Mesenteric fat pad (tissue), 1 donor: ENCODE results near the gene PODXL. TPM values are rescaled to one million over a fixed set of nuclear protein-coding genes. Genes with fewer than 3 reads are reported as not detected.

Source experiments
- DNase-seq: peaks from one replicate; pipeline ENCODE4 v3.0.0-alpha.2; 2020; ENCODE audit warnings: low spot score
- long read RNA-seq: library from polyadenylated mRNA; unstranded; transcript quantifications from one replicate; pipeline ENCODE4 v2.0.0, GENCODE V29; 2020
- total RNA-seq: library from RNA; stranded (reverse); fragmentation: NEBNext Ultra II Directional; extraction: Animal tissue kit (Norgen Biotek cat#: 25700); gene quantifications from one replicate; pipeline ENCODE4 v1.2.1, GENCODE V29; 2021
- donor health status: DM: yes; HTN: yes; CAD: no.

Gene PODXL
- 32.6 TPM for total RNA-seq
- long read RNA-seq, partial matches to known transcripts = 5 of 27 reads
- long read RNA-seq, other reads (novel, unspliced or antisense) = 18 of 27 reads

GRCh38 chr7:131556053-131556908 lies at the start of gene PODXL:
Gene PODXL, minus strand, starts transcription at chr7:131556628. Its CDS starts 269 bp downstream, at chr7:131556359.
- no peak for DNase-seq

DNA sequence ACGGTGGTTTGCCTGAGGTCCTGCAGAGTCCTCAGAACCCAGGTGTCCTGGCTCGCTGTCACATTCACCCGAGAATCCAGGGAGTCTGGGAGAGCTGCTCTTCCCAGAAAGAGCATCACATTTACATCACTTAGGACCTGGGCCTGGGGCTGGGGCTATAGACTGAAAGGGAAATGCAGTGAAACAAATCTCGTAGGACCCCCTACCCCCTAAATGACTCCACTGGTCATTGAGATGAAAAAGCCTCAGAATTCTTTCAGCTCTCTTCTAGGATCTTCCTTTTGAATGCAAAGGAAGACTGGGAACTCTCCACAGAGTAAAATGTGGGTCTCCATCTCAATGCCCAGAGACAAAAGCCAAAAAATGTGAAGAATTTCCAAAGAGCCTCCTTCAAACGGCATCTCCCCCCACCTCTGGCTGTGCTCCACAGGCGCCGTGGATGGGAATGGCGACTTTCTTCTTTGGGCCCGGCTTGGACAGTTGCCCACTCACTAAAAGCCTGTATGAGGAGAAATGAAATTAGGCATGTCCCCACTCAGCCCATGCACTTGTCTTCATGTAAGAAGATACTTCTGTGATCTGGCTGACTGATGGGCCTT lies 49.0 kb upstream of the PODXL start:
- DNase-seq = no peak

DNA sequence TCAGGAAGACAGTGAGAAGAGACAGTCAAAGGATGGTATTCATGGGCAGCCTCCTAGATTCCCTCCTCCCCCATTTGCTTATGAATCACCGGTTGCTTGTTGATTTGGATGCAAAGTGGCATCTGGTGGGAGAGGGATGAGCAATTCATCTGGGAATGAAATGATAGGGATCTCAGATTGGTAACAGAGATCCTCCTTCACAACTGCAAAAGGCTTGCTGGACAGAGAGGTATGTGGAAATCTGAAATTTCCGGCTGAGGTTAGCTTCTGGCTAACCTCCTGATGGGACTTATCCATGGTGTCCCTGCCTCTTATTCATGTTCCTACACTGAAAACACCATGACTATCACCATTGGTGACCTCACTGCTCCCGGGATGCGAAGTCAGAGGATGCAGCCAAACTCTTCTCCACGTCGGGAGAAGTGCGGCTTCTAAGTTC lies 48.4 kb upstream of the PODXL start:
- DNase-seq = no peak

- DNase-seq = no peak
These were observed 47.5 kb upstream of the PODXL start for GRCh38 chr7:131603932-131604331.

- DNase-seq = no peak
These were observed 46.6 kb upstream of the PODXL start for GRCh38 chr7:131602994-131603372.

DNA sequence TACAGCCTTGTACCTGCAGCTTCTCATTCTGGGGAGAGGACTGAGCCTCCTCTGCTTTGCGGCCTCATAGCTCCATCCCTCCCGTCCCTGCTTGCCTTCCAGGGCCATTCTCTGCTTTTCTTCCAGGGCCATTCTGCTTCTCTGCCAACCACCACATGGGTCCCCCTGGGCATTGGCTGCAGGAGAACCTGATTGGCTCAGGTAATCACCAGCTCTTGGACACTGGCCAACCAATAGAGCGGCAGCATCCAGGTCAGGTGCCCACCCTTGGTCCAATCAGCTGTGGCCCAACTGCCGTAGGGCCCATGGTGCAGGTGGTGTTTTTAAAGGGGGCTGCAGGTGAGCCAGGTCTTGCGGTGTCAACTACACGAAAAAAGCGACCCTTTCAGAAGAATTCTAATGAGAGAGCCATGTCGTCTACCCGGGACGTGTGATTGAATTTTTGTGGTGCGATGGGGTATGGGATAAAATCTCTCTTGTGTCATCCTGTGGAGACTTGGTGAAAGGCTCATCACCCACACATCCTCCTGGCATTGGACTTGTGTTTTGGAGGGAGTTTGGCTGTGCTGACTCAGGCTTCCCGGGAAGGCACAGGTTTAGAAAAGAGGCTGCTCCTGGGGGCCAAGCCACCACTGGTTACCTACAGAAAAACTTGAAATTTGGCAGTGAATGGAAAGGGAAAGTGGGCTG lies 46.0 kb upstream of the PODXL start:
- DNase-seq = no peak

DNA sequence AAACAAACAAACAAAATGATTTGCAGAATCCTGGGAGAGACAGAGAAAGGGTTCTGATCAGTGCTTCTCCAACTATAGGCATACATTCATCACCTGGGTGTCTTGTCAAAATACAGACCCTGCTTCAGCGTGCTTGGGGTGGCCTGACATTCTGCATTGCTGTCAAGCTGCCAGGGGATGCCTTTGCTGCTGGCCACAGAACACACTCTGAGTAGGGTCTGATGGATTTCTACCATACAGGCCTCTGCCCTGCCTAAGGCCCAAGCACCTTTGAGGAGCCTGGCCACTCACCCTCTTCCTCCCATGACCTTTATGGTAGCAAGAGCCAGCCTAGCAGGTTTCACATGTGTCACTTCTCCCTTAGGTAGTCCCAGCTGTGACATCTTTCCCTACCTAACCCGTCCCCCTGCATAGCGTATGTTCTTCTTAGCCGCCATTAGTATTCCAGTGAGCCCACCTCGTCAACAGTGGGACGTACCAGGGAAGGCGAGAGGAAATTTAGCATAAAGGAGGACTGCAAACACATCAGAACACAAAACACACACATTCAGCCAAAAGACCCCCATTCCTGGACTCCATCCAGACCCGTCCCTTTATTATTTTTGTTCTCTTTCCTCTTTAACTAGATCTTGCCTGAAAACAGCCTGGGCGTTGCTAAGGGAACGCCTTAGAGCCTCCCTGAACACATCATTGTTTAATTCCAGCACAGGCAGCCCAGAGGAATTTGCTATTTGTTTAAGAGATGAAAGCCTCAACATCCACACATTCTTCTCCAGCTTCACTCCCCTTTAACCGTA lies 43.9 kb upstream of the PODXL start:
- no peak for DNase-seq

- no peak for DNase-seq
These were observed 40.4 kb upstream of the PODXL start for GRCh38 chr7:131596785-131597184.

GRCh38 chr7:131595699-131596098 lies 39.3 kb upstream of the PODXL start:
- DNase-seq = no peak

GRCh38 chr7:131591687-131592319 lies 35.4 kb upstream of the PODXL start:
- DNase-seq = no peak

GRCh38 chr7:131587315-131587923 lies 31.0 kb upstream of the PODXL start:
- no peak for DNase-seq

DNA sequence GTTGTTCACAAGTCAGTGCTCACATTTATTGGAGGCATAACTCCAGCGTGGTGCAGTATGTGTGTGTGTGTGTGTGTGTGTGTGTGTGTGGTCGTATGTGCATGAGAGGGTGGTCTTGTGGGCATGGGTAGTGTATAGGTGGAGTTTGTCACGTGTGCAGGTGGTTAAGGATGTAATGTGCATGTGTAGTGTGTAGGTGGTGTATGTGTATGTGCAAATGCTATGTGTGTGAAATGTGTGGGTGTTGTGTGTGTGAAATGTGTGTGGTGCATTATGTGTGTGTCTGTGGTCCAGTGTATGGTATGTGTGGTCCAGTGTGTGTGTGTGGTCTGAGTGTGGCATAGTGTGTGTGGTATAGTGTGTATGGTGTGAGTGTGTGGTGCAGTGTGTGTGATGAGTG lies 30.3 kb upstream of the PODXL start:
- DNase-seq = no peak

- DNase-seq = no peak
These were observed 29.8 kb upstream of the PODXL start for GRCh38 chr7:131586259-131586658.

DNA sequence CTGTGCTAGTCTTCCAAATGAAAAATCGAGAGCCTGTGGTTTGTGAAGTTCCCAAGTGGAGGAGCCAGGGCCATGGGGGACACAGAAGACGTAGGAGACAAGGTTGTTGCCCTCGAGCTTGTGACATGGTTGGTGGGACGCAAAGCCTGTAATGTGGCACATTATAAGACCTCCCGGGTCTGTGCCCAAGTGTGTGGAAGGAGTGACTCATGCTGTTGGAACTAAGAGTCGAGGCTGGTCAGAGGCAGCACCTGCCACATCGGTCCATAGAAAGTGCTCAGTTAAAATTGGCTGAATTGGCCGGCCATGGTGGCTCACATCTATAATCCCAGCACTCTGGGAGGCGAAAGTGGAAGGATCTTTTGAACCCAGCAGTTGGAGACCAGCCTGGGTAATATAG lies 27.0 kb upstream of the PODXL start:
- DNase-seq = no peak

- DNase-seq = no peak
These were observed 25.0 kb upstream of the PODXL start for GRCh38 chr7:131581241-131582051.

DNA sequence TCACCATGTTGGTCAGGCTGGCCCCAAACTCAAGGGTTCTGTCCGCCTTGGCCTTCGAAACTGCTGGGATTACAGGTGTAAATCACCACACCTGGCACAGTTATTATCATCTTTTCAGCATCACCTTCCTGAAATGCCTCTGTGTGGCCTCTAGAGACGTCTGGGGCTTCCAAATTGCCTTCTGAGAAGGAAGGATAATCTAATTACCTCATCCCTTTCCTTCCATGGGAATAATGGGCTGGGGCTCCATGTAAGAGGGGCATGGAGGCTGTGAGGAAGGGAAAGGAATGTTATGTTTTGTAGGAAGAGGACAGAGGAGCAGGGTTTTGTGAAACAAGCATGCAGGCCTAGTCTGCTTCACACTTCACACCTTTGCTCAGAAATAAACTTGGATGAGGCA lies 22.2 kb upstream of the PODXL start:
- DNase-seq = no peak

GRCh38 chr7:131574741-131575140 lies 18.3 kb upstream of the PODXL start:
- no peak for DNase-seq

- DNase-seq = no peak
These were observed 14.0 kb upstream of the PODXL start for GRCh38 chr7:131570401-131570800.

GRCh38 chr7:131568970-131569369 lies 12.5 kb upstream of the PODXL start:
- no peak for DNase-seq
